Measurements from ENCODE around the gene LZTS3. TPM values are rescaled to one million over a fixed set of nuclear protein-coding genes. Genes with fewer than 3 reads are reported as not detected.

The LZTS3 gene
- total and polyA plus RNA-seq, 2 of the 13 experiments (the other 11 are each of a cell fraction or from before 2014, with no cell fraction given), result 10.1 to 31.3 TPM

DNA sequence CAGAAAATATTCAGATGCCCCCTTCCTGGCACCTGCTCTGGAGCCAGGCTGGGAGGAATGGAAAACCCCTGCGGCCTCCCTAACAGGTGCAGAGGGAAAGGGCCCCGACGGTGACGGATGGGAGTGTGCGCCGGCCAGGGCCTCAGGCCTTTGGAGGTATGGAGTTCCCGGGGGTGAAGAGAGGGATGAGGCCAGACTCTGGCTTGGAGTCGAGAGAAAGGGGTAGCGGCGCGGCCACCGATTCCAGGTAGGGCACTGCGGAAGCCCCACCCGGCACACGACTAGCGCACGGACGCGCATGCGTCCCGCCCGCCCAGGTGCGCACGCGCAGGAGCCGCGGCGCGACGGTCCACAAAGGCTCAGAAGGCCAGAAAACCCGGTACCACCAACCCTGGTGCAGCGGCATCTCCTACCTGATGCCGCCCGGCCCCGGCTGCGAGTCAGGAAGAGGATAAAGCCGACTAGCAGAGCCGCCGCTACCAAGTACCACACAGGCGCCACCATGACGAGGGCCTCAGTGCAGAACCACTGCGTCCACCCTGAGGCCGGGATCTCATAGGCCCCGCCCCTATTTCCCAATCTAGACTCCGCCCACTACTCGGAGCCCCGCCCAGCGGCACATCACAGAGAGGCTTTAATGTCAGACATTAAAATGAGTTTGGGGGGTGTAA lies 30.9 kb upstream of the LZTS3 start, which contains the start of gene DDRGK1 (continued):
- TF ChIP-seq ZSCAN5A (CRISPR knock-in tag; IDR thresholded peaks at IDR 0.05; ENCODE audit: borderline replicate concordance) (peak; percentile 92), ZNF558 (CRISPR knock-in tag; IDR thresholded peaks at IDR 0.05; ENCODE audit: borderline replicate concordance) (peak; percentile 95), PHF21A (CRISPR knock-in tag; IDR thresholded peaks at IDR 0.05) (peak; percentile 50; the same call in 1 of the 2 replicates), ELF1 (CRISPR knock-in tag; IDR thresholded peaks at IDR 0.05) (peak; percentile 85), SOX5 (CRISPR knock-in tag; IDR thresholded peaks at IDR 0.05; ENCODE audit: borderline replicate concordance) (peak; percentile 47; the same call in 1 of the 2 replicates), ZNF597 (CRISPR knock-in tag; IDR thresholded peaks at IDR 0.05) (no peak), NBN (conservative IDR thresholded peaks at IDR 0.05) (no peak), ZNF773 (CRISPR knock-in tag; IDR thresholded peaks at IDR 0.05; ENCODE audit: borderline replicate concordance) (no peak; the same call in 1 of the 2 replicates), ZNF274 (CRISPR knock-in tag; IDR thresholded peaks at IDR 0.05) (peak; percentile 95), SP4 (CRISPR knock-in tag; IDR thresholded peaks at IDR 0.05) (peak; percentile 95), SETDB1 (CRISPR knock-in tag; IDR thresholded peaks at IDR 0.05; ENCODE audit: borderline replicate concordance) (no peak), SCMH1 (CRISPR knock-in tag; IDR thresholded peaks at IDR 0.05; ENCODE audit: borderline replicate concordance) (no peak), MZF1 (CRISPR knock-in tag; IDR thresholded peaks at IDR 0.05; ENCODE audit: borderline replicate concordance) (peak; percentile 18; the same call in 1 of the 2 replicates), ZNF430 (CRISPR knock-in tag; IDR thresholded peaks at IDR 0.05) (peak; percentile 98), ZNF720 (CRISPR knock-in tag; IDR thresholded peaks at IDR 0.05) (no peak; the same call in 1 of the 2 replicates), NFATC3 (CRISPR knock-in tag; IDR thresholded peaks at IDR 0.05) (no peak; the same call in none of the 2 replicates)
- TF ChIP-seq, protein P1, sequence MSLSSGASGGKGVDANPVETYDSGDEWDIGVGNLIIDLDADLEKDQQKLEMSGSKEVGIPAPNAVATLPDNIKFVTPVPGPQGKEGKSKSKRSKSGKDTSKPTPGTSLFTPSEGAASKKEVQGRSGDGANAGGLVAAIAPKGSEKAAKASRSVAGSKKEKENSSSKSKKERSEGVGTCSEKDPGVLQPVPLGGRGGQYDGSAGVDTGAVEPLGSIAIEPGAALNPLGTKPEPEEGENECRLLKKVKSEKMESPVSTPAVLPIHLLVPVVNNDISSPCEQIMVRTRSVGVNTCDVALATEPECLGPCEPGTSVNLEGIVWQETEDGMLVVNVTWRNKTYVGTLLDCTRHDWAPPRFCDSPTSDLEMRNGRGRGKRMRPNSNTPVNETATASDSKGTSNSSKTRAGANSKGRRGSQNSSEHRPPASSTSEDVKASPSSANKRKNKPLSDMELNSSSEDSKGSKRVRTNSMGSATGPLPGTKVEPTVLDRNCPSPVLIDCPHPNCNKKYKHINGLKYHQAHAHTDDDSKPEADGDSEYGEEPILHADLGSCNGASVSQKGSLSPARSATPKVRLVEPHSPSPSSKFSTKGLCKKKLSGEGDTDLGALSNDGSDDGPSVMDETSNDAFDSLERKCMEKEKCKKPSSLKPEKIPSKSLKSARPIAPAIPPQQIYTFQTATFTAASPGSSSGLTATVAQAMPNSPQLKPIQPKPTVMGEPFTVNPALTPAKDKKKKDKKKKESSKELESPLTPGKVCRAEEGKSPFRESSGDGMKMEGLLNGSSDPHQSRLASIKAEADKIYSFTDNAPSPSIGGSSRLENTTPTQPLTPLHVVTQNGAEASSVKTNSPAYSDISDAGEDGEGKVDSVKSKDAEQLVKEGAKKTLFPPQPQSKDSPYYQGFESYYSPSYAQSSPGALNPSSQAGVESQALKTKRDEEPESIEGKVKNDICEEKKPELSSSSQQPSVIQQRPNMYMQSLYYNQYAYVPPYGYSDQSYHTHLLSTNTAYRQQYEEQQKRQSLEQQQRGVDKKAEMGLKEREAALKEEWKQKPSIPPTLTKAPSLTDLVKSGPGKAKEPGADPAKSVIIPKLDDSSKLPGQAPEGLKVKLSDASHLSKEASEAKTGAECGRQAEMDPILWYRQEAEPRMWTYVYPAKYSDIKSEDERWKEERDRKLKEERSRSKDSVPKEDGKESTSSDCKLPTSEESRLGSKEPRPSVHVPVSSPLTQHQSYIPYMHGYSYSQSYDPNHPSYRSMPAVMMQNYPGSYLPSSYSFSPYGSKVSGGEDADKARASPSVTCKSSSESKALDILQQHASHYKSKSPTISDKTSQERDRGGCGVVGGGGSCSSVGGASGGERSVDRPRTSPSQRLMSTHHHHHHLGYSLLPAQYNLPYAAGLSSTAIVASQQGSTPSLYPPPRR (CRISPR knock-in tag; IDR thresholded peaks at IDR 0.05; ENCODE audit: borderline replicate concordance), result peak; percentile 71
- TF ChIP-seq, protein P2, sequence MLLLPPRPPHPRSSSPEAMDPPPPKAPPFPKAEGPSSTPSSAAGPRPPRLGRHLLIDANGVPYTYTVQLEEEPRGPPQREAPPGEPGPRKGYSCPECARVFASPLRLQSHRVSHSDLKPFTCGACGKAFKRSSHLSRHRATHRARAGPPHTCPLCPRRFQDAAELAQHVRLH (CRISPR knock-in tag; IDR thresholded peaks at IDR 0.05; ENCODE audit: borderline replicate concordance, low read depth), result peak; percentile 63
- TF ChIP-seq, protein P3, sequence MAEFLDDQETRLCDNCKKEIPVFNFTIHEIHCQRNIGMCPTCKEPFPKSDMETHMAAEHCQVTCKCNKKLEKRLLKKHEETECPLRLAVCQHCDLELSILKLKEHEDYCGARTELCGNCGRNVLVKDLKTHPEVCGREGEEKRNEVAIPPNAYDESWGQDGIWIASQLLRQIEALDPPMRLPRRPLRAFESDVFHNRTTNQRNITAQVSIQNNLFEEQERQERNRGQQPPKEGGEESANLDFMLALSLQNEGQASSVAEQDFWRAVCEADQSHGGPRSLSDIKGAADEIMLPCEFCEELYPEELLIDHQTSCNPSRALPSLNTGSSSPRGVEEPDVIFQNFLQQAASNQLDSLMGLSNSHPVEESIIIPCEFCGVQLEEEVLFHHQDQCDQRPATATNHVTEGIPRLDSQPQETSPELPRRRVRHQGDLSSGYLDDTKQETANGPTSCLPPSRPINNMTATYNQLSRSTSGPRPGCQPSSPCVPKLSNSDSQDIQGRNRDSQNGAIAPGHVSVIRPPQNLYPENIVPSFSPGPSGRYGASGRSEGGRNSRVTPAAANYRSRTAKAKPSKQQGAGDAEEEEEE (CRISPR knock-in tag; IDR thresholded peaks at IDR 0.05; ENCODE audit: borderline replicate concordance), result peak; percentile 92
